T-helper 2 cell treated with Interferon-gamma antibody and Interleukin-4, amounts not matched to agents 5 μg/mL and 100 μg/mL, for 36 hours (primary cell): ENCODE measurements around the gene TMEM170A.

Experiments used
- DNase-seq: peaks from one replicate; pipeline ENCODE4 v3.0.0; 2021; ENCODE audit warnings: low spot score
- H3K27ac Mint-ChIP-seq: one replicate; pipeline ENCODE4 v1.8.0; 2021; ENCODE audit warnings: mild to moderate bottlenecking, mixed read lengths
- H3K27me3 Mint-ChIP-seq: one replicate; pipeline ENCODE4 v1.8.0; 2021; ENCODE audit warnings: low read depth, mixed read lengths
- H3K36me3 Mint-ChIP-seq: one replicate; pipeline ENCODE4 v1.8.0; 2021; ENCODE audit warnings: low read depth, mixed read lengths
- H3K4me1 Mint-ChIP-seq: one replicate; pipeline ENCODE4 v1.8.0; 2021; ENCODE audit warnings: low read depth, mixed read lengths
- H3K4me3 Mint-ChIP-seq: one replicate; pipeline ENCODE4 v1.8.0; 2022; ENCODE audit warnings: mild to moderate bottlenecking, moderate library complexity, mixed read lengths
- H3K9me3 Mint-ChIP-seq: one replicate; pipeline ENCODE4 v1.8.0; 2021; ENCODE audit warnings: mixed read lengths

The TMEM170A gene

GRCh38 chr16:75420987-75421819 lies 43.3 kb downstream of the TMEM170A start:
- Mint-ChIP-seq H3K4me3 (peak overlapping the region; percentile 41), H3K9me3 (no peaks in the 10 kb centered on the region), H3K27ac (no peak overlapping the region), H3K36me3 (no peaks in the 10 kb centered on the region), H3K27me3 (no peaks in the 10 kb centered on the region), H3K4me1 (peaks cover 9% of the 10 kb centered on the region)
- no peak for DNase-seq

GRCh38 chr16:75416904-75417565 lies 47.5 kb downstream of the TMEM170A start:
- H3K4me1 Mint-ChIP-seq: peaks cover 12% of the 10 kb centered on the region
- H3K27ac Mint-ChIP-seq: no peak overlapping the region
- H3K4me3 Mint-ChIP-seq: no peak overlapping the region
- peaks cover 2% of the 10 kb centered on the region for H3K36me3 Mint-ChIP-seq
- H3K27me3 Mint-ChIP-seq: no peaks in the 10 kb centered on the region
- no peaks in the 10 kb centered on the region for H3K9me3 Mint-ChIP-seq
- no peak for DNase-seq

- no peak overlapping the region for H3K4me3 Mint-ChIP-seq
- no peaks in the 10 kb centered on the region for H3K9me3 Mint-ChIP-seq
- no peak for DNase-seq
- peaks cover 11% of the 10 kb centered on the region for H3K36me3 Mint-ChIP-seq
- H3K4me1 Mint-ChIP-seq: peaks cover 5% of the 10 kb centered on the region
- H3K27ac Mint-ChIP-seq: no peak overlapping the region
- H3K27me3 Mint-ChIP-seq: no peaks in the 10 kb centered on the region
Measured at GRCh38 chr16:75415169-75415905, 49.2 kb downstream of the TMEM170A start.

GRCh38 chr16:75413951-75414350 lies 50.5 kb downstream of the TMEM170A start:
- peaks cover 5% of the 10 kb centered on the region for H3K4me1 Mint-ChIP-seq

GRCh38 chr16:75406943-75407342 lies 57.5 kb downstream of the TMEM170A start:
- H3K9me3 Mint-ChIP-seq: no peaks in the 10 kb centered on the region
- no peaks in the 10 kb centered on the region for H3K27me3 Mint-ChIP-seq
- H3K36me3 Mint-ChIP-seq: peaks cover 24% of the 10 kb centered on the region
- DNase-seq: no peak
- no peak overlapping the region for H3K4me3 Mint-ChIP-seq
- no peaks in the 10 kb centered on the region for H3K4me1 Mint-ChIP-seq
- no peak overlapping the region for H3K27ac Mint-ChIP-seq

More at GRCh38 chr16:75413951-75414350, 50.5 kb downstream of the TMEM170A start:
- no peaks in the 10 kb centered on the region for H3K9me3 Mint-ChIP-seq
- DNase-seq: no peak
- H3K36me3 Mint-ChIP-seq: peaks cover 14% of the 10 kb centered on the region
- no peaks in the 10 kb centered on the region for H3K27me3 Mint-ChIP-seq
- no peak overlapping the region for H3K4me3 Mint-ChIP-seq
- H3K27ac Mint-ChIP-seq: no peak overlapping the region

GRCh38 chr16:75402821-75403475 lies 61.5 kb downstream of the TMEM170A start:
- DNase-seq: no peak
- Mint-ChIP-seq H3K4me3 (no peak overlapping the region), H3K27ac (no peak overlapping the region), H3K36me3 (peaks cover 13% of the 10 kb centered on the region), H3K4me1 (no peaks in the 10 kb centered on the region), H3K27me3 (no peaks in the 10 kb centered on the region), H3K9me3 (no peaks in the 10 kb centered on the region)

GRCh38 chr16:75402159-75402820 lies 62.2 kb downstream of the TMEM170A start:
- H3K9me3 Mint-ChIP-seq: no peaks in the 10 kb centered on the region
- H3K27ac Mint-ChIP-seq: no peak overlapping the region
- no peaks in the 10 kb centered on the region for H3K27me3 Mint-ChIP-seq
- DNase-seq: no peak
- H3K4me1 Mint-ChIP-seq: no peaks in the 10 kb centered on the region
- H3K4me3 Mint-ChIP-seq: no peak overlapping the region
- peaks cover 10% of the 10 kb centered on the region for H3K36me3 Mint-ChIP-seq

GRCh38 chr16:75401691-75402090 lies 62.8 kb downstream of the TMEM170A start:
- Mint-ChIP-seq H3K36me3 (peaks cover 8% of the 10 kb centered on the region), H3K9me3 (no peaks in the 10 kb centered on the region), H3K4me1 (no peaks in the 10 kb centered on the region), H3K4me3 (no peak overlapping the region), H3K27ac (no peak overlapping the region), H3K27me3 (no peaks in the 10 kb centered on the region)
- no peak for DNase-seq

GRCh38 chr16:75398333-75398732 lies 66.2 kb downstream of the TMEM170A start:
- no peaks in the 10 kb centered on the region for H3K9me3 Mint-ChIP-seq
- H3K27me3 Mint-ChIP-seq: no peaks in the 10 kb centered on the region
- H3K4me1 Mint-ChIP-seq: no peaks in the 10 kb centered on the region
- H3K4me3 Mint-ChIP-seq: no peak overlapping the region
- peaks cover 15% of the 10 kb centered on the region for H3K36me3 Mint-ChIP-seq
- DNase-seq: no peak
- H3K27ac Mint-ChIP-seq: no peak overlapping the region

- Mint-ChIP-seq H3K27me3 (no peaks in the 10 kb centered on the region), H3K27ac (no peak overlapping the region), H3K4me3 (no peak overlapping the region), H3K9me3 (no peaks in the 10 kb centered on the region), H3K36me3 (peaks cover 25% of the 10 kb centered on the region), H3K4me1 (no peaks in the 10 kb centered on the region)
- no peak for DNase-seq
Measured at GRCh38 chr16:75394941-75395340, 69.5 kb downstream of the TMEM170A start.
